Tibial artery (tissue), 4 donors: ENCODE data around the gene PGAP2.
A peak's percentile ranks its signal among the peaks of the same experiment; 100 is the strongest.

ENCODE experiments used
- DNase-seq, 2 donors: peaks; one replicate each; pipeline ENCODE4 v3.0.0-alpha.2; 2019
- H3K27ac ChIP-seq, 2 donors: fragments of 200-600 bp; sonication (generic) in 1 of 2; 1 replicate in 1 of 2; 2 replicates in 1 of 2; pipeline ENCODE4 v1.5.1; 2018 to 2019; ENCODE audit warnings: mild to moderate bottlenecking in 1 of 2
- H3K27me3 ChIP-seq, 2 donors: fragments of 200-600 bp; sonication (generic) in 1 of 2; one replicate each; pipeline versions ENCODE4 v1.5.1 to v1.6.0; 2016 to 2019
- H3K36me3 ChIP-seq, 3 donors: fragments of 200-600 bp; sonication (generic) in 2 of 3; one replicate each; pipeline ENCODE4 v1.5.1; 2016 to 2019; ENCODE audit warnings: mild to moderate bottlenecking in 2 of 3
- H3K4me1 ChIP-seq, 4 donors: fragments of 200-600 bp; sonication (generic) in 2 of 4; 1 replicate in 3 of 4; 2 replicates in 1 of 4; pipeline ENCODE4 v1.5.1; 2016 to 2019
- H3K4me3 ChIP-seq, 2 donors: fragments of 200-600 bp; sonication (generic) in 1 of 2; 1 replicate in 1 of 2; 2 replicates in 1 of 2; pipeline ENCODE4 v1.5.1; 2018 to 2019; ENCODE audit warnings: mild to moderate bottlenecking in 2 of 2
- H3K9me3 ChIP-seq, 3 donors: fragments of 200-600 bp; sonication (generic) in 1 of 3; one replicate each; pipeline ENCODE4 v1.5.1; 2016 to 2019
- intact Hi-C: fragments of 100-400 bp; cut with DNase I; formaldehyde crosslinking; loops from one replicate; pipeline ENCODE4 v1.15.0; 2023; ENCODE audit warnings: low total_unique reads
- TF ChIP-seq, protein P1 (sequence below), 2 experiments: fragments of 200-600 bp in 1 of 2; fragments of 450-650 bp in 1 of 2; IDR thresholded peaks; one replicate each; pipeline ENCODE4 v1.5.1; 2017 to 2019; ENCODE audit warnings: antibody characterized with exemption in 2 of 2, mild to moderate bottlenecking in 1 of 2, moderate library complexity in 1 of 2

The PGAP2 gene

DNA sequence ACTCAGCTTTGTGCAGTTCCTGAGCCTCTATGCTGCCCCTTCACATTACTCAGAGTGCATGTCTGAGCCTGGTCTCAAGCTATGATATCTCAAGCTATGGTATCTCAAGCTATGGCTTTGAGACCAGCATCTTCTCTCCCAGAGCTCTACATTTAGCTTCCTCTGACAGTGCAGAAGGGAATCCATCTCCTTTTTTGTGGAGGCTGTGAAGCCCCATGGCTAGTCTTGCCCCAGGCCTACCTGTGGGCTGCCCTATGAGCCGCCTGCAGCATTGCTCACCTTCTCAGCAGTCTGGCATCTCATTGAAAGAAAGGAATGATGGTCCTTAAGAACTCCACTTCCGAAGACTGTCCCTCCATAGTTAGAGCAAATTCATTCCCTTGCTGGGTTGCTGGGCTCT lies 12.6 kb downstream of the PGAP2 start:
- TF ChIP-seq, protein P1, sequence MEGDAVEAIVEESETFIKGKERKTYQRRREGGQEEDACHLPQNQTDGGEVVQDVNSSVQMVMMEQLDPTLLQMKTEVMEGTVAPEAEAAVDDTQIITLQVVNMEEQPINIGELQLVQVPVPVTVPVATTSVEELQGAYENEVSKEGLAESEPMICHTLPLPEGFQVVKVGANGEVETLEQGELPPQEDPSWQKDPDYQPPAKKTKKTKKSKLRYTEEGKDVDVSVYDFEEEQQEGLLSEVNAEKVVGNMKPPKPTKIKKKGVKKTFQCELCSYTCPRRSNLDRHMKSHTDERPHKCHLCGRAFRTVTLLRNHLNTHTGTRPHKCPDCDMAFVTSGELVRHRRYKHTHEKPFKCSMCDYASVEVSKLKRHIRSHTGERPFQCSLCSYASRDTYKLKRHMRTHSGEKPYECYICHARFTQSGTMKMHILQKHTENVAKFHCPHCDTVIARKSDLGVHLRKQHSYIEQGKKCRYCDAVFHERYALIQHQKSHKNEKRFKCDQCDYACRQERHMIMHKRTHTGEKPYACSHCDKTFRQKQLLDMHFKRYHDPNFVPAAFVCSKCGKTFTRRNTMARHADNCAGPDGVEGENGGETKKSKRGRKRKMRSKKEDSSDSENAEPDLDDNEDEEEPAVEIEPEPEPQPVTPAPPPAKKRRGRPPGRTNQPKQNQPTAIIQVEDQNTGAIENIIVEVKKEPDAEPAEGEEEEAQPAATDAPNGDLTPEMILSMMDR (IDR thresholded peaks at IDR 0.05): no peak
- no peak for DNase-seq
- Histone ChIP-seq H3K27me3 (no peaks in the 10 kb centered on the region), H3K9me3 (no peaks in the 10 kb centered on the region), H3K4me3 (no peak overlapping the region), H3K36me3 (peaks cover 0 to 16% (median 0%) of the 10 kb centered on the region in 3 donors), H3K27ac (no peak overlapping the region), H3K4me1 (peaks cover 0 to 6% (median 0%) of the 10 kb centered on the region in 4 donors)
- intact Hi-C loops: no loop called here

DNA sequence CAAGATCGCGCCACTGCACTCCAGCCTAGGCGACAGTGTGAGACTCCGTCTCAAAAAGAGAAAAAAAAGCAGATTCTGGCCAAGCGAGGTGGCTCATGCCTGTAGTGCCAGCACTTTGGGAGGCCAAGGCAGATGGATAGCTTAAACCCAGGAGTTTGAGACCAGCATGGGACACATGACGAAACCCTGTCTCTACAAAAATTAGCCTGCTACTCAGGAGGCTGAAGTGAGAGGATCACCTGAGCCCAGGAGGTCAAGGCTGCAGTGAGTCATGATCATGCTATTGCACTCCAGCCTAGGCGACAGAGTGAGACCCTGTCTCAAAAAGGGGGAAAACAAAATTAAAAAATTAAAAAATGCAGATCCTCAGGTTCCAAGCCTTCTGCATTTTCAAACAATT lies 14.0 kb downstream of the PGAP2 start:
- no peaks in the 10 kb centered on the region for H3K9me3 ChIP-seq
- no peaks in the 10 kb centered on the region for H3K27me3 ChIP-seq
- no peak overlapping the region for H3K27ac ChIP-seq
- peaks cover 7 to 30% (median 8%) of the 10 kb centered on the region in 3 donors for H3K36me3 ChIP-seq
- no peaks in the 10 kb centered on the region for H3K4me1 ChIP-seq
- no peak for DNase-seq
- intact Hi-C loops: no loop called here
- no peak overlapping the region for H3K4me3 ChIP-seq
- TF ChIP-seq, protein P1 (IDR thresholded peaks at IDR 0.05): no peak

DNA sequence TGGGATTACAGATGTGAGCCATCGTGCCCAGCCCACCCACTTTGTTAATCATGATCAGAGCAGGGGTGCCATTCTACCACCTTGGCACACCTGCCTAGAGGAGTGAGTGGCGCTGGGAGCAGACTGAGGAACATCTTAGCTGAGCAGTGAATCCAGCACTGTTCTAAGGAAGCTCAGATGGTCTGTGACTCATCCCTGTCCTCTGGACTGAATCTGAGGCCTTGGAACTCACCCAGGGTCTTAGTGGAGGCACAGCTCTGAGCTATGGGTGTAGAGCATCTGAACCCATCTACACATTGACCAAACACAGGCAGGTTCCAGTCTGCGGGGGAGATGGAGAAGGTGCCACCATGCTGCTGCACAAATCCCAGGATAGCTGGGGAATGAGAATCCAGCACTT lies 14.9 kb downstream of the PGAP2 start:
- intact Hi-C loops: no loop called here
- Histone ChIP-seq H3K4me1 (no peaks in the 10 kb centered on the region), H3K27me3 (no peaks in the 10 kb centered on the region), H3K36me3 (peaks cover 14 to 40% (median 17%) of the 10 kb centered on the region in 3 donors), H3K9me3 (no peaks in the 10 kb centered on the region), H3K27ac (no peak overlapping the region), H3K4me3 (no peak overlapping the region)
- no peak for DNase-seq
- TF ChIP-seq, protein P1 (IDR thresholded peaks at IDR 0.05): no peak

DNA sequence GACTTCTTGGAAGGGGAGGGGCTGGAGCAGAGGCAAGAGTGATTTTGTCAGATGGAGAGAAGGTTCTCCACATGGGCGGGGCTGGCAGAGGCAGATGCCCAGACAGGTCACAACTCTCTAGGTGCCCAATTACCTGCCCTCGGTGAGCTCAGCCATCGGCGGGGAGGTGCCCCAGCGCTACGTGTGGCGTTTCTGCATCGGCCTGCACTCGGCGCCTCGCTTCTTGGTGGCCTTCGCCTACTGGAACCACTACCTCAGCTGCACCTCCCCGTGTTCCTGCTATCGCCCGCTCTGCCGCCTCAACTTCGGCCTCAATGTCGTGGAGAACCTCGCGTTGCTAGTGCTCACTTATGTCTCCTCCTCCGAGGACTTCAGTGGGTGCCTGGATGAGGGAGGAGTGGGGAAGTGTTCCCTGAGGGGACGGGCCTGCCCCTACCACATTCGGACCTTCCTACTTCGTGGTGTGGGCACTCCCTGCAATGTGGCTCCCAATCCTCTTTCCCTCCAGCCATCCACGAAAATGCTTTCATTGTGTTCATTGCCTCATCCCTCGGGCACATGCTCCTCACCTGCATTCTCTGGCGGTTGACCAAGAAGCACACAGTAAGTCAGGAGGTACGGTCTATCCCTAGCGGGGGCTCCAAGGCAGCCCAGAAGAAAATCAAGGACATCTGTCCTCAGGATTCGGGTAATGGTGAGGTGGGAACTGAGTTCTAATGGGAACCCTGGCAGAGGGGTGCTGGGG lies 15.6 kb downstream of the PGAP2 start:
- TF ChIP-seq, protein P1 (IDR thresholded peaks at IDR 0.05): no peak
- Histone ChIP-seq H3K36me3 (peaks cover 14 to 44% (median 17%) of the 10 kb centered on the region in 3 donors), H3K4me1 (no peaks in the 10 kb centered on the region), H3K9me3 (no peaks in the 10 kb centered on the region), H3K27ac (no peak overlapping the region), H3K4me3 (no peak overlapping the region), H3K27me3 (no peaks in the 10 kb centered on the region)
- intact Hi-C loops: no loop called here
- no peak for DNase-seq

DNA sequence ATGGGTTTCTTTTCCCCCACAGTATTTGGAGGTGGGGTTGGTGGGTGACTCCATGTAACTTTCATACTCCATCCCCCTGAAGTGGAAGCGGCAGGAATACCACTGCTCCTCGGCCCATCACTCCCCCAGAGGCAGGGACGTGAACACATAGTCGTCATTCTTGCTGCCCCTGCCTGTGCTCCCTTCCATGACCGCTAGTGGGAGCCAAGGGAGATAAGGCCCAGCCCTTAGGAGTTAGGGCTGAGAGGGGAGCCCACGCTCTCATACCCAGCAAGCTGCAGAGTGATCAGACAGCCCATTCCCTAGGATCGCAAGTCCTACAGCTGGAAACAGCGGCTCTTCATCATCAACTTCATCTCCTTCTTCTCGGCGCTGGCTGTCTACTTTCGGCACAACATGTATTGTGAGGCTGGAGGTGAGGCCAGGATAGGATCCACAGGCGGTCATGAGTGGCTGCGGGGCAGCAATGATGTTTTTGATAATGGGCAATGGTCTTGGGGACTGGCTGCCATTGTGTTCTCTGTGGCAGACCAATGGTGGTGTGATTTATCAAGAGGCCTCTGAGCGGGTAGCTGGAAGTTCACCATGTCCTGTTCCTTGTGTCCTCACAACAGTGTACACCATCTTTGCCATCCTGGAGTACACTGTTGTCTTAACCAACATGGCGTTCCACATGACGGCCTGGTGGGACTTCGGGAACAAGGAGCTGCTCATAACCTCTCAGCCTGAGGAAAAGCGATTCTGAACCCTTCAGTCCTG lies 16.5 kb downstream of the PGAP2 start:
- Histone ChIP-seq H3K27ac (no peak overlapping the region), H3K4me1 (no peaks in the 10 kb centered on the region), H3K36me3 (peaks cover 14 to 54% (median 23%) of the 10 kb centered on the region in 3 donors), H3K4me3 (no peak overlapping the region), H3K9me3 (no peaks in the 10 kb centered on the region), H3K27me3 (no peaks in the 10 kb centered on the region)
- peak; percentile 52 to 75 for DNase-seq
- intact Hi-C loops: no loop called here
- TF ChIP-seq, protein P1 (IDR thresholded peaks at IDR 0.05): peak; percentile 21 to 37
